Liver (tissue), 9 donors: ENCODE measurements around the gene NIM1K. TPM values are rescaled to one million over a fixed set of nuclear protein-coding genes. Genes with fewer than 3 reads are reported as not detected.

Experiments used
- DNase-seq: peaks from one replicate; pipeline ENCODE4 v3.0.0-alpha.2; 2017; ENCODE audit warnings: low spot score
- H3K27ac ChIP-seq, 2 donors: one replicate each; pipeline ENCODE4 v1.7.0; 2013; ENCODE audit warnings: inconsistent platforms in 2 of 2, low read length in 2 of 2, control low read depth in 1 of 2, low read depth in 1 of 2, mild to moderate bottlenecking in 1 of 2
- H3K27me3 ChIP-seq, 4 donors: one replicate each; pipeline versions ENCODE4 v1.6.1 to v1.7.0; 2013; ENCODE audit warnings: low read length in 3 of 4, inconsistent platforms in 1 of 4, mild to moderate bottlenecking in 1 of 4, moderate library complexity in 1 of 4; ENCODE audit not compliant: control insufficient read depth in 4 of 4, insufficient read depth in 4 of 4
- H3K36me3 ChIP-seq, 4 donors: one replicate each; pipeline versions ENCODE4 v1.6.1 to v1.7.0; 2013; ENCODE audit warnings: low read length in 3 of 4, mild to moderate bottlenecking in 3 of 4, low read depth in 1 of 4, moderate library complexity in 1 of 4; ENCODE audit not compliant: control insufficient read depth in 4 of 4, insufficient read depth in 3 of 4
- H3K4me1 ChIP-seq, 4 donors: one replicate each; pipeline versions ENCODE4 v1.6.1 to v1.7.0; 2013; ENCODE audit warnings: low read length in 3 of 4, mild to moderate bottlenecking in 3 of 4, moderate library complexity in 1 of 4; ENCODE audit not compliant: control insufficient read depth in 4 of 4, insufficient read depth in 4 of 4
- H3K4me3 ChIP-seq, 3 donors: one replicate each; pipeline versions ENCODE4 v1.6.1 to v1.7.0; 2013; ENCODE audit warnings: low read length in 3 of 3, control low read depth in 1 of 3, low read depth in 1 of 3, mild to moderate bottlenecking in 1 of 3
- H3K9ac ChIP-seq, 2 donors: one replicate each; pipeline ENCODE4 v1.7.0; 2013; ENCODE audit warnings: low read length in 2 of 2, mild to moderate bottlenecking in 2 of 2, moderate library complexity in 2 of 2, control low read depth in 1 of 2, low read depth in 1 of 2
- H3K9me3 ChIP-seq, 4 donors: one replicate each; pipeline versions ENCODE4 v1.6.1 to v1.7.0; 2013; ENCODE audit warnings: low read length in 3 of 4; ENCODE audit not compliant: control insufficient read depth in 4 of 4
- ATF3 ChIP-seq: IDR thresholded peaks from 2 replicates; pipeline ENCODE4 v1.6.1; 2016; ENCODE audit warnings: antibody characterized with exemption
- CTCF ChIP-seq: fragments of 150-350 bp; IDR thresholded peaks from 2 replicates; pipeline ENCODE4 v1.5.1; 2017; ENCODE audit warnings: improper control_type of control experiment, low read depth, low read length; ENCODE audit not compliant: missing input control
- EGR1 ChIP-seq, 2 donors: IDR thresholded peaks; 2 replicates each; pipeline ENCODE4 v1.6.1; 2016 to 2018; ENCODE audit warnings: antibody characterized with exemption in 2 of 2, low read depth in 2 of 2
- FOXA1 ChIP-seq: IDR thresholded peaks from 2 replicates; pipeline ENCODE4 v1.6.1; 2016; ENCODE audit warnings: antibody characterized with exemption
- FOXA2 ChIP-seq: IDR thresholded peaks from 2 replicates; pipeline ENCODE4 v1.6.1; 2016; ENCODE audit warnings: antibody characterized with exemption
- GABPA ChIP-seq, 2 donors: IDR thresholded peaks in 1 of 2; conservative IDR thresholded peaks in 1 of 2; 2 replicates each; pipeline ENCODE4 v1.6.1; 2016; ENCODE audit warnings: antibody characterized with exemption in 2 of 2, mild to moderate bottlenecking in 1 of 2, moderate library complexity in 1 of 2
- HNF4A ChIP-seq, 2 donors: conservative IDR thresholded peaks; 2 replicates each; pipeline ENCODE4 v1.6.1; 2016; ENCODE audit warnings: antibody characterized with exemption in 2 of 2, mild to moderate bottlenecking in 2 of 2
- HNF4G ChIP-seq: IDR thresholded peaks from 2 replicates; pipeline ENCODE4 v1.6.1; 2016; ENCODE audit warnings: antibody characterized with exemption
- JUND ChIP-seq, 2 donors: IDR thresholded peaks; 2 replicates each; pipeline ENCODE4 v1.6.1; 2016; ENCODE audit warnings: antibody characterized with exemption in 2 of 2
- MAX ChIP-seq: IDR thresholded peaks from 2 replicates; pipeline ENCODE4 v1.6.1; 2016; ENCODE audit warnings: antibody characterized with exemption
- NR2F2 ChIP-seq: IDR thresholded peaks from 2 replicates; pipeline ENCODE4 v1.6.1; 2016; ENCODE audit warnings: antibody characterized with exemption
- RAD21 ChIP-seq, 2 donors: IDR thresholded peaks; 2 replicates each; pipeline ENCODE4 v1.6.1; 2016; ENCODE audit warnings: antibody characterized with exemption in 2 of 2, mild to moderate bottlenecking in 2 of 2
- REST ChIP-seq: IDR thresholded peaks from 2 replicates; pipeline ENCODE4 v1.6.1; 2016; ENCODE audit warnings: antibody characterized with exemption, mild to moderate bottlenecking
- SP1 ChIP-seq: IDR thresholded peaks from 2 replicates; pipeline ENCODE4 v1.6.1; 2018; ENCODE audit warnings: antibody characterized with exemption, mild to moderate bottlenecking
- TAF1 ChIP-seq: conservative IDR thresholded peaks from 2 replicates; pipeline ENCODE4 v1.6.1; 2016; ENCODE audit warnings: antibody characterized with exemption, mild to moderate bottlenecking
- YY1 ChIP-seq: IDR thresholded peaks from 2 replicates; pipeline ENCODE4 v1.6.1; 2016; ENCODE audit warnings: antibody characterized with exemption, mild to moderate bottlenecking
- ZBTB33 ChIP-seq: IDR thresholded peaks from 2 replicates; pipeline ENCODE4 v1.6.1; 2016; ENCODE audit warnings: antibody characterized with exemption
- WGBS: extraction: QIAGEN DNeasy Blood & Tissue Kit; methylation state at CpG from one replicate; pipeline ENCODE4 v1.1.7; 2013; 5-methylcytosine and 5-hydroxymethylcytosine counted together
- polyA plus RNA-seq, 2 donors: library from polyadenylated mRNA; stranded (reverse) in 1 of 2; unstranded in 1 of 2; fragments of 200-250 nt in 1 of 2; fragments of >200 nt in 1 of 2; fragmentation: Nextera tagmentation in 1 of 2; extraction: Ambion mirVana in 1 of 2; gene quantifications; one replicate each; pipeline versions ENCODE4 v1.2.1 to v1.2.3, GENCODE V29; 2013 to 2015
- total RNA-seq, 2 donors: library from RNA; depleted of rRNA; stranded (reverse); fragments of >200 nt; gene quantifications; one replicate each; pipeline ENCODE4 v1.2.3, GENCODE V29; 2014
- donor health status: healthy.
- donor health status: healthy.
- donor health status: healthy.
- donor health status: healthy.
- donor health status: healthy.

The NIM1K gene
- total and polyA plus RNA-seq, 4 donors = 0.07 to 0.15 TPM; not detected in 2

- Histone ChIP-seq H3K9me3 (no peaks in the 10 kb centered on the region), H3K4me1 (no peaks in the 10 kb centered on the region), H3K4me3 (no peak overlapping the region), H3K27me3 (no peaks in the 10 kb centered on the region), H3K36me3 (no peaks in the 10 kb centered on the region), H3K27ac (no peak overlapping the region), H3K9ac (no peak overlapping the region)
- no peak for TF ChIP-seq RAD21 (IDR thresholded peaks at IDR 0.05)
- TF ChIP-seq FOXA1 = no peak
- TF ChIP-seq HNF4A (conservative IDR thresholded peaks at IDR 0.05) = no peak
- TF ChIP-seq YY1 = no peak
- TF ChIP-seq SP1 = no peak
- TF ChIP-seq ATF3 = no peak
- no peak for TF ChIP-seq TAF1
- DNase-seq = no peak
- 69% methylated on average over 2 of the region's 2 CpGs for WGBS
Observed at GRCh38 chr5:43216941-43217340, 24.9 kb downstream of the NIM1K start.

GRCh38 chr5:43219120-43219519 lies 27.1 kb downstream of the NIM1K start:
- whole genome bisulfite sequencing = 91% methylated on average over 1 of the region's 1 CpG
- H3K4me3 ChIP-seq = no peak overlapping the region
- H3K27ac ChIP-seq = no peak overlapping the region
- no peaks in the 10 kb centered on the region for H3K4me1 ChIP-seq
- H3K36me3 ChIP-seq = no peaks in the 10 kb centered on the region
- H3K9me3 ChIP-seq = no peaks in the 10 kb centered on the region
- TF ChIP-seq REST (no peak), ZBTB33 (no peak), SP1 (no peak), HNF4A (conservative IDR thresholded peaks at IDR 0.05) (no peak), NR2F2 (no peak), GABPA (IDR thresholded peaks at IDR 0.05 in 1 of 2, conservative IDR thresholded peaks at IDR 0.05 in 1 of 2) (no peak), HNF4G (no peak), FOXA1 (no peak), ATF3 (no peak), YY1 (no peak), CTCF (no peak), RAD21 (IDR thresholded peaks at IDR 0.05) (no peak), FOXA2 (no peak), TAF1 (no peak), MAX (no peak), JUND (IDR thresholded peaks at IDR 0.05) (no peak), EGR1 (IDR thresholded peaks at IDR 0.05; ENCODE audit: low read depth in 2 of 2) (no peak)
- H3K9ac ChIP-seq = no peak overlapping the region
- DNase-seq = no peak
- H3K27me3 ChIP-seq = no peaks in the 10 kb centered on the region
